IPS DF 19.7 (cell line): ENCODE data around the gene KCMF1.
"Not testable (repeated sequence)": the region's sequence is repeated elsewhere in the genome, so short reads cannot be mapped to it uniquely, and the experiment has no call there.

ENCODE experiments used
- DNase-seq: peaks from one replicate; pipeline ENCODE4 v3.0.0-alpha.2; 2013; ENCODE audit warnings: low read depth, low spot score

KCMF1 gene

DNA sequence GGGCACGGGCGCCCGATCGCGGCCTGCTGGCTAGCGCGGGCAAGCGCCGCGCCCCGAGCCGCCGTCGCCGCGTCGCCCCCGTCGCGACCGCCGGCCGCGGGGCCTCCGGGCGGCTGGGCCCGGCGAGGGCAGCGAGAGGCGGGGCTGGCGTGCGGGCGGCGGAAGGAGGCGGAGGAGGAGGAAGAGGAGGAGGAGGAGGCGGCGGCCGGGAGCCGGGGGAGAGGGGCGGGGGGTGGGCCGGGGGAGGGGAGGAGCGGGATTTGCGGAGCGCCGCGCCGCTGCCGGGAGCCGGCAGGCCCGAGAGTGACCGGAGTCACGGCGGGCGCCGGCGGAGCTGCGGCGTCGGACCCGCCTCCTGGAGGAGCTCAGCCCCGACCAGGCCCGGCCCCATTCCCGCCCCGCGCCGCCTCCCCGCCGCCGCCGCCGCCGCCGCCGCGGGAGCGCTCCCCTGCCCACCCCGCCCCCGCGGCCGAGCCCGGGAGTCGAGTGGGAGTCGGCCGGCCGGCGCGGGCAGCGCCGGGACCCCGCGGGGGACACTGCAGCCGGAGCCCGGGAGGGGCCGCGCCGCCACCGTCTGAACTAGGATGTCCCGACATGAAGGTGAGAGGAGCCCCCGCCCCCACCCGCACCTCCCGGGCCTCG lies at the start of gene KCMF1:
TSS of gene KCMF1 (plus strand) at position 294 of the 642 bp plus-strand sequence. CDS start at position 585, 291 bp downstream.
- DNase-seq: no peak

DNA sequence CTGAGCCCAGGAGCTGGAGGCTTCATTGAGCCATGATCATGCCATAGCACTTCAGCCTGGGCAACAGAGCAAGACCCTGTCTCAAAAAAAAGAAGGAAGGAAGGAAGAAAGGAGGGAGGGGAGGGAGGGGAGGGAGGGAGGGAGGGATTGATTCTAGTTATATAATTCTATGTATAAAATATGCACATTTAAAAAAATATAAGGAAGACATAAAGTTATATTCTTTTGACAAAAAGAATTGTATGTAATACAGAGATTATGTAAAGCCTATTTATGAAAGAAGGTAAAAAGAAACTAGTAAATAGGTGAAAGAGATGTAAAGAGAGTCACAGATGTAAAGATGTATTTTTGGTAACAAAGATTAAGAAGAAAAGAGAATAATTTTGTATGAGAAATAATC lies 48.0 kb upstream of the KCMF1 start:
- no peak for DNase-seq

DNA sequence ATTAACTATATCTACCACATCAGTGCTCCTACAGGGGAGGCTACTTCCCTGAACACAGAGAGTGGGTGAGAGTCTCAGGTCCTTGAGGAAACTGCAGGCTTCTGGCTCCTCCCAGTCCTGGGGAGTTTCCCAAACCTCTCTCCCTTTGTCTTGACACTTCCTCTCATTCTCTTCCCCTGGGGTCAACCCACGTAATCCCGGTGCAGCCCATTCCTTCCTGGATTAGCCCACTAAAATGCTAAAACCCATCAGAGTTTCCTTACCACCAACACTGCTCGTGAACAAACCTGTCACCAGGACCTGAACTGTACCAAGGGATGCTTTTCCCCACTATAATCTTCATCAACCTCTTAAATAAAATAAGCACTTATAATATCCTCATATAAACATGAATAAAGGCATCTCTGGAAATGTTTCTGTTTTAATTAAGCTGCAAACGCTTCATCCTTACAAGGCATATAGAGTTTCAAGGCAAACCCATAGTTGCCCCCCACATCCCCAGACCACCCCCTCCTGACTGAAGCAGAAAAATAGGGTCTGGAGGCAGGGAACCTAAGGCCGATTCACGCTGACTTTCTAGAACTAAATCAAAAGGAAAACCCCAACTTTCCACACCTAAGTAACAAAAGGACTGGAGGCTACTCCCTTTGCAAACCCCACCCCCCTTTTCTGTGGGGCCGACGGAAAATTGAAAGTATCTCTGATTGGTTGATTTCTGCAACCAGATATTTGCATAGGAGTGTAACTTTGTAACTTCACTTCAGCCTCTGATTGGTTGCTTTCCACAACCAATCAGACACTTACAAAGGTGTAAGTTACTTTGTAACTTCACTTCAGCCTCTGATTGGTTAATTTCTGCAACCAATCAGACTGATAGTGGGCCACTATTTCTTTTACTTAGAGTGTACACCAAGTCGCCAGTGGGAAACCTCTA lies 46.5 kb upstream of the KCMF1 start:
- DNase-seq: peak; percentile 52

DNA sequence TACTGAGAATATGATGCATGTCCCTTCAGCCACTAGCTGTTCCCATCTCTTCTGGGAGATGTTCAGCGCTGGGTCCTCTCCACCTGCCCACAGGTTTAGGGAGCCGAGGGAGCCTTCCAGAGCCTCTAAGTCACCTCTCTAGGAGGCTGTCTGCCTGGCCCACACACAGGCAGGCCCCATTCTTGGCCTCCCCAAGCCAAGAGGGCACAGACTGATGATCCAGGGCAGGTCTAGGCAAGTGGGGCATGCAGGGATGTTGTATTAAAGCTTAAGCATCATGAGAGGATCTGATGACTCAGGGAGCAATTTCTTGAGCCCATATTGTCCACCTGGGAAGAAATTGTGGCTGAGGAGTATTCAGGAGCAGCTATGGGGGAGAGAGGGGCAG lies 45.6 kb upstream of the KCMF1 start:
- no peak for DNase-seq

DNA sequence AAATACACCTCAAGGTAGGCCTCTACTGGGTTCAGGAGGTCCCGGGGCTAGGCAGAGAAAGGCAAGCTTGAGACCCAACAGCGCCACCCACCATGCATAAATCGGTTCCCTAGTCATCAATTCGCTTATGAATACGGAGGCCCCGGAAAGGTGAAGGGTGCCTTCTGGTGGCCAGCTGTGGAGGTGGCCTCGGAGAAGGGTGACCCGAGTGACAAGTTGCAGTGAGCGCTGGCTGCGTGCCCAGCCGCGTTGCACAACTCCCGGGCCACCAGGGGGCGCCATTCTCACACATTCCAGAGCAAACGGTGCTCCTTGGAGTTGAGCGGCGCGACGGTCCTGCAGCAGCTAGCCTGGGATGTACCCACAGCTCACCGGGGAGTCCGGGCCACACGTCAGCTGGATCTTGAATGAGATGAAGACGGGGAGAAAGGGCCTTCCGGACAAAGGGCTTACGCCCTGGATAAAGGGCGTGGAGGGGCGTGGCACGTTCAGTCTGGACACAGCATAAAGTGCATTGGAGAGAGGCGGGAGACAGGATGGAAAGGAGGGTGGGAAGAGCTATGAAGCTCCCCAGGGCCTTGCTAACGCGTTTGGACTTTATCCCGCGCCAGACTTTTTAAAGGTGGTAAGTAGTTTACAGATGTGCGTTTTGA lies 45.1 kb upstream of the KCMF1 start:
- DNase-seq: peak; percentile 85

DNA sequence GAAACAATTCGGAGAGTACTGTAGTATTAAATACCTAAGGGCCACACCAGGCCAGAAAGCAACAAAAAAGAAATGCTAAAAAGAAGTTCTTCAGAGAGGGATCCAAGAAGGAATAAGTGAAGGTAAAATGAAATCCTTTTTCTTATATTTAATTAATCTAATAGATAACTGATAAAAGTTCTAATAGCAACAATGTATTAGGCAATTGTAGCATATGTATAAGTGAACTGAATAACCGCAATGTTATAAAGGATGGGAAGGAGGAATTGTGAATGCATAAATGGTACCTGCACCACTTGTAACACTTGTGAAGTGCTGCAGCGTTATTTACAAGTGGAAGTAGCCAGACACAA lies 43.7 kb upstream of the KCMF1 start:
- no peak for DNase-seq

DNA sequence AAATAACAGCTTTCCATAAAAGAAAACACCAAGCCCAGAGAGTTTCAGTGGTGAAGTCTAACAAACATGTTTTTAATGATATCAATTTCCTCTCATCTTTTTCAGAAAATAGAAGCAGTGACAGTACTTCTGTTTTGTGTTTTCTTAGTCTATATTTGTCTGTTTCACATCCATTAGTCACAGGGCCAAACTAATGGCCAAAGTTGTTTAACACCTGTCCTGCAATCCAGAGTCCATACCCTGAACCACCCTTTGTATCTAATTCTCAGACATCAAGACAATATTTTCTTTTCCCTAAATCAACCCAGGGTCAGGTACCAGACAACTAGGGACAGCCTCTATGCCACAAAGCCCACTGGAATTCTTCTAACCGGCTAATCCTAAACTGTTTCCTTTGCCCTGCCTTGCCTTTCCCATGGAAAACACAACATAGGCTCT lies 39.6 kb upstream of the KCMF1 start:
- DNase-seq: no peak

DNA sequence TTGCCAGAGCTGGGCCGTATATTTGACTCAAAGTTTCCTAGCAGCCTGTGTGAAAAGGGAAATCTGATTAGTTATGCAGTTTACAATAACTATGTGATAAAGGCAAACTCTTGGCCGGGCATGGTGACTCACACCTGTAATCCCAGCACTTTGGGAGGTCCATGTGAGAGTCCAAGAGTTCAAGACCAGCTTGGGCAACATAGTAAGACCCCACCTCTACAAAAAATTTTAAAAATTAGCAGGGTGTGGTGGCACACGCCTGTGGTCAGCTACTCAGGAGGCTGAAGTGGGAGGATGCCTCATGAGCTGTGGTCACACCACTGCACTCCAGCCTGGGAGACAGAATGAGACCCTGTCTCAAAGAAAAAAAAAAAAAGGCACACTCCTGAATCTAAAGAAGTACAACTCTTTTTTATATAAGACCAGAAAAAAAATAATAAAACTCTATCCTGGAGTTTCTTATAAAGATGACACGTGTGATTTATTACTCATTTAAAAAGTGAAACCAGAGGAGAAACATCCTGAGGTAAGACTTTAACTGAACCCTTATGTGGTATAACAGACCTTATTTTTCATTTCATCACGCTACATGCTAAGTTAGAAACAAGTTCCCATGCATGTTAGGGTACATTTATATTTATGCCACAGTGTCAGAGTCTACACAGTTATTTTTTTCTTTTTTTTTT lies 32.6 kb upstream of the KCMF1 start:
- DNase-seq: no peak

DNA sequence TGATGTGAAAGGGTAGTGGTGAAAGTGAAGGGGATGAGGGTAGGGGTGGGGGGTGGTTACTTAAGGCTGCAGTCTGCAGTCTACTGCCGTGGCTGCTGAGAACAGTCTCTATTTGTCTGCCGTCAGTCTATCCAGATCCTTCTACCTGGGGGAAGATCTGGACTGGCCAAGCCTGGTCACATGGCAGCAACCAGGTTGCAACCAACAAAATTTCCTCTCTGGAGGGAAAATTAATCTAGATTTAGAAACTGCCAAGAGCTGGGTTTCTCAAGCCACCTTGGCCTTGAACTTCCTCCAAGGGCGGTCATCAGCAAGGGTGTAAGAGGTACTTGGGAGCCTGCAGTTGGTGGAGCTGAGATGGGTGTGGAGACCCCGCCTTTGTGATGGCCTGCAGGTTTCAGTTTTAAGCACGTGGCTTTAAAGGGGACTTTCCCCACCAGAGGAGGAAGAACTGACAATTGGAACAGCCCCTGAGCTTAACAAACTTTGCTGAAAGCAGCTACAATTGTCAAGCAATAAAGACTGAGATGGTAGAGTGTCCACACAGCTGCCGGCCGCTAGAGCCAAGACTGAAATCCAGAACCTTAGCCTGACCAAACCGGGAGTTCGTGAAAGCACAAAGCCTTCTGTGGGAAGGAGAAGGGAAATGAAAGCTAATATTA lies 31.4 kb upstream of the KCMF1 start:
- no peak for DNase-seq

DNA sequence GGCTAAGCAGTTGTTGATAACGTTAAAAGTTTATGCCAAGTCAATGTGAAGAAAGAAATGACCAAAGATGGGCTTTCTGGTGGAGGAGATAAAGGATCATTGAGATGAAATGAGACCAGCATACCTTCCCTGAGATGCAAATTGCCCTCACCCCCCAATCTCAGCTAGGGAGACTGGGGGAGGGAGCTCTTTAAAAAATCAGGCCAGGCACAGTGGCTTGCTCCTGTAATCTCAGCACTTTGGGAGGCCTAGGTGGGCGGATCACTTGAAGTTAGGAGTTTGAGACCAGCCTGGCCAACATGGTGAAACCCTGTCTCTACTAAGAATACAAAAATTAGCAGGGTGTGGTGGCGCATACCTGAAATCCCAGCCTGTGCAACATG lies 30.9 kb upstream of the KCMF1 start:
- no peak for DNase-seq

DNA sequence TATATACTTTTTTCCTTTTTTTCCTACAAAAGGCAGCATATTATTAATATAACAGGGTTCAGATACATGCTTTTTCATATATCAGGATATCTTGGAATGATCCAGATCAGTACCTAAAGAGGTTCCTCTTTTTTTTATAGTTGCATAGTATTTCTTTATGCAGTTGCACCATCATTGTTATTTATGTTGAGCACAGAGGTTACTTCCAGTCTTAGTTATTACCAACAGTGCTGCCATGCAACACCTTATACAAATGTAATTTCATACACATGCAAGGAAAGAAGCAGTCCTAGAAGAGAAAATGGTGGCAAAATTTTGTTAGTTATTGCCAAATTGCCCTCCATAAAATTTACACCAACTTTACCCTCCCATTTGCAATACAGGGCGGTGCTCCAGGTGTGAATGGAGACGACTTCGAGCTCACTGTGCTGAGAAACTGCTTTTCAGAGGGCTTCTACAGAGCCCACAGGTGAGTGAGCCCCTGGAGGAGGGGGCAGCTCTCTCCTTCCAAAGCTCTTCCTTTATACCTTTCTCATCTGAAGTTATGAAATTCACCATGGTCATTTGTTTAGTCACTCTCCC lies 30.0 kb upstream of the KCMF1 start:
- DNase-seq: no peak

DNA sequence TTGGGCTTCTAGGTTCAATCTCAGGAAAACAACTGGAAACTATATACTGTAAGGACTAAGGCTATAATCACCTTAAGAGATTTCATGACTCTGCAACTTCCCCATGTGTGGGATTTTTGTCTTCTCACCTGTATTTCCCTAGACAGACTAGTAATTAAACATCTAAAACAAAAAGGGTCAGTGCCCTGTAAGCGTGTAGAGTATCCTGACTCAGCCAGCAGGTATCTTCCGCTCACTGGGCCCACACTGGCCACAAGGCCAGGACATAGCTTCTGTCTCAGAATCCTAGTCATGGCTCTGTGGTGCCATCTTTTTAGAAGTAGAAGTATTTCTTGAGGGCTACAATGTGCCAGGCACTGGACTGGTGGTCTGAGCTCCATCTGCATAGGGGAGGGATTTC lies 28.8 kb upstream of the KCMF1 start:
- no peak for DNase-seq

DNA sequence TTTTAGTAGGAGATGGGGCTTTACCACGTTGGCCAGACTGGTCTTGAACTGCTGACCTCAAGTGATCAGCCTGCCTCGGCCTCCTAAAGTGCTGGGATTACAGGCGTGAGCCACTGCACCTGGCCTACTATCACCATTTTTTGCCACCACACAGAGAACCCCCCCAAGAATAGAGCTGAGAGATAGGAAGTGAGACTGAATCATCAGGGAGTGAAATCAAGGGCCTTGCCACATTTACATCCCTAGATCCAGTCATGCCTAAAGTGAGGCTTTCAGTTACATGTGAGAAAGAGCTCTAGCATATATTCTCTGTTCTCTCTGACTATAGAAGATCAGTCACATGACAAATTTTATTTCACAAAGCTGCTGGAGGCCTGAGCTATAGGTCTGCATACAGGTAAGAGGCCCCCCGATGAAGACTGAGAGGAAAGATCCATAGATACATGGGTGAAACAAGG lies 28.0 kb upstream of the KCMF1 start:
- DNase-seq: no peak

DNA sequence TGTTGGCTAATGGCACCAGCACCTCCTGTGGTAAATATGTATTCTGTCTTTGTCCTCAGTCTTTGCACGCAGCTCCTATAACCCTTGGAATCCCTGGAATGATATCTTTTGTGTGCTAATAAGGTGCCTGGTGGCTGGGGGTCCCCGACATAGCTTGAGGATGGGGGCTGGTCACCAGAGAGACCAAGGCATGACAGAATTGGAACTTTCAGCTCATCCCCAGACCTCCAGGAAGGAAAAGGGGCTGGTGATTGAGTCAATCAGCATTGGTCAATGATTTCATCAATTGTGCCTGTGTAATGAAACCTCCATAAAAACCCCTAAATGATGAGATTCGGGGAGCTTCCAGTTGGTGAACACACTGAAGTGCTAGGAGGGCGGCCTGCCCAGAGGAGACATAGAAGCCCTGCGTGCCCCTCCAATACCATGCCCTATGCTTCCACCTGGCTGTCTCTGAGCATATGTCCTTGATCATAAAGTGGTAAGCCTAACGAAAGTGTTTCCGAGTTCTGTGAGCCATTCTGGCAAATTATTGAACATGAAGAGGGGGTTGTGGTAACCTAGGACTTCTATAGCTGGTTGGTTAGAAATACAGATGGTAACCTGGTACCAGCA lies 26.6 kb upstream of the KCMF1 start:
- no peak for DNase-seq

DNA sequence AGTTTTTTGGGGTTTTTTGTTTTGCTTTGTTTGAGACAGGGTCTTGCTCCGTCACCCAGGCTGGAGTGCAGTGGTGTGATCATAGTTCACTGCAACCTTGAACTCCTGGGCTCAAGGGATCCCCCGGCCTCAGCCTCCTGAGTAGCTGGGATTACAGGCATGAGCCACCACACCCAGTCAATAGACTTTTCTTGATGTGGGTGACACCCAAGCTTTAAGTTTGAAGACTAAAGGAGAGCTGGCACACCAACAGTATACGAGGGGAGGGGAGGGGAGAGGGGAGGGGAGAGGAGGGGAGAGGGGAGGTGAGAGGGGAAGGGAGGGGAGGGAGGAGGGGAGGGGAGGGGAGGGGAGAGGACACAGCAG lies 25.1 kb upstream of the KCMF1 start:
- not testable (repeated sequence) for DNase-seq

DNA sequence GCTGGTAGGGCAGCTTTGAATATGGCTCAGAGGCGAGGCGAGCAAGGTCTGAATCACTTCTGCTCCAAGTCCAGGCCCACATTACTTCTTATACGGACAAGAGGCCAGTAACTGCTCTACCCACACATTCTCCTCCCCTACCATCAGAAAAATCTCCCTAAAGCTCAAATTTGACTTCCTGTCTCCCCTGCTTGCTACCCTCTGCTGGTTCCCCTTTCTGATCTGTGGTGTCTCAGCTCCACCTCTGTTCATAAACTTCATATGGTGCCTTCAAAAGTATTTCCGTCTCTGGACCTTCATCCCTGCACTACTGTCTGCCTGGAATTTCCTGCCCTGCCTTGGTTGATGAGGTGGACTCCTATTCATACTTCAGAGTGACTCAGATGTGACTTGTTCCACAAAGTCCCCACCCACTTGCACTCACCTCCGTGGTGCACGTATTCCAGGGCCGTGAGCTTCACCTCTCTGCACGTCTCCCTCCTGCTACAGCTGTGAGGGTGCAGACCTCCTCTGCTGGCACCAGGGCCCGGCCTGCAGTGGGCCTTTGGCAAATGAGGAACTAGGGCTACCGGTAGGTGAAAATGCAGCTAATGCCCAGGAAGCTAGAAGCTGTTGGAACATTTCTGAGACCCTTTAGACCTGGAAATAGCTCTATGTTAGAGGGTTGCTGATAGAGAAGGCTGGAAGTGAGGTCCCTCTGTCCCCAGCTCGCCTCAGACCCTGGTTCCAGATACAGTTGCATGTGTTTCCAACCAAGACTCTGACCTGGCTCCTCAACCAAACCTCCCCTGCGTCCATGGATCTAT lies 24.6 kb upstream of the KCMF1 start:
- no peak for DNase-seq

DNA sequence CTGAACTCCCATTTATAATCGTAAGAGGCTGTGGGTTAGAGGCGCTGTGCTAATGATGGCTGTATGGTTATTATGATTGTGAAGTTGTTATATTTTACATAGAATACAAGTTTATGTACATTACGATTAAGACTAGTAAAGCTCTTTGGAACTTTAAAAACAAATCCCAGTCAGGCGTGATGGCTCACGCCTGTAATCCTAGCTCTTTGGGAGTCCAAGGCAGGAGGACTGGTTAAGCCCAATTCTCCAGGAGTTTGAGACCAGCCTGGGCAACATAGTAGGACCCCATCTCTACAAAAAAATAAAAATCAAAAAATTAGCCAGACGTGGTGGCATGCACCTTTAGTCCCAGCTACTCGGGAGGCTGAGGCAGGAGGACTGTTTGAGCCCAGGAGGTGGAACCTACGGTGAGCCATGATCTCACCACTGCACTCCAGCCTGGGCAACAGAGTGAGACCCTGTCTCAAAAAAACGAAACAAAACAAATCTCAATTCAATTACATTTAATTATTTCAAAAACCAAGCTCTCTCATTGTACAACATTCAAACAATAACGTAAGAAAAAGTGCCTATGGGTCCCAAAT lies 23.9 kb upstream of the KCMF1 start:
- DNase-seq: no peak

DNA sequence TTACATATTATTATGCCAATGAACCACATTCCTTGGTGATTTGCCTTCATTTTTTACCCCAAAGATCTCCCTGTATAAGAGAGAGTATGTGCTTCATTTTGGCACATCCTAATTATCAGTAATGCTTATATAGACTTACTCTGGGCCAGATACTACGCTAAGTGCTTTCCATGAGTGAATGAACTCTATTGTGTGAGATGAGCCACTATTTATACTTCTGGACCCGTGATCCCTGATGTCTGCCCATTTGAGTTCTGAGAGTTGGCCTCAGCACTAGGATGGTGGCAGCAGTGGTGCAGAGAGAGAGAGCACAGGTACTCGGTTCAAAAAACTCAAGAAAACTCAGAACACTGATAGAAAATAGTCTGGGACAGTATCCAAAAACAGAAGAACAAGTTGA lies 17.4 kb upstream of the KCMF1 start:
- DNase-seq: no peak

DNA sequence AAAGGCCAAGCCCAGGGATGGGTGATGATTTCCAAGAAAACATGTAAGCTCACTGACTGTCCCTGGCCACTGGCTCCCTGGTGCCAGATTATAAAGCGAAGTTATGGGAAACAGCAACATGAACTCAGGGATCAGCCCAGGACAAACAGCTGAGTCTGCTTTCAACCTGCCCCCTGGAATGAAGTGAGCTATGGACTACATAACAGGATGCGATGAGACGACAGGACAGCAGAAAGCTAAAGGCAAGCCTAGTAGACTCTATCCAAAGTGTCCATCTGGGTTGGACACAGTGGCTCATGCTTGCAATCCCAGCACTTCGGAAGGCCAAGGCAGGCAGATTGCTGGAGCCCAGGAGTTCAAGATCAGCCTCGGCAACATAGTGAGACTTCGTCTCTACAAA lies 16.6 kb upstream of the KCMF1 start:
- no peak for DNase-seq
